ENCODE data around the gene TREML1. TPM values are rescaled to one million over a fixed set of nuclear protein-coding genes. Genes with fewer than 3 reads are reported as not detected.

TREML1 gene
- total RNA-seq, 1 experiment from 2014 or later: not detected

DNA sequence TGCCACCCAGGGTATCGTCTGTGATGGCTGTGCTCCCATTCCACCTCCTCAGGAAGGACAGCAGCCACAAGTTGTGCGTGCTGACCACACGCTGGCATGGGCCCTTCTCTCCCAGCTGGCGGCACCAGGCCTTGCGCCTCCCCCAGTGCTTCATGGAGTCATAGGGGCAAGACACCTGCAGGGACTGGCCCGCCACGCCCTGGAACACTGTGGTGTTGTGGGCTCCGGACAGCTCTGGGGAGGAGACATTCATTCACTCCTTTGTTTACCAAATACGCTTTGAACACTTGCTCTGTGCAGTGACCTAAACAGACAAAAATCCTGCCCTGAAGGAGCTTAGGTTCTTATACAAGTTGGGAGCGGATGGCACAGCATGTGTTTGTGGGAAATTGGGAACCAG, 7.2 kb upstream of the TREML1 start:
- ChIA-PET CTCF (no interaction called here), POLR2A (ENCODE audit: low non-redundant PET) (no interaction called here)
- Histone ChIP-seq H3K9me3 (ENCODE audit: low read depth, low read length, poor library complexity, severe bottlenecking) (no peaks in the 10 kb centered on the region), H3K36me3 (ENCODE audit: insufficient read depth, low read length, poor library complexity, severe bottlenecking) (no peaks in the 10 kb centered on the region), H3K4me1 (ENCODE audit: insufficient read depth, low read length, poor library complexity, severe bottlenecking) (no peaks in the 10 kb centered on the region), H3K27me3 (replicated peaks; ENCODE audit: insufficient read depth, low read depth, low read length, poor library complexity) (no peaks in the 10 kb centered on the region), H3K27ac (ENCODE audit: low read depth, low read length, poor library complexity, severe bottlenecking) (no peak overlapping the region), H3K4me3 (ENCODE audit: low read depth, low read length, poor library complexity, severe bottlenecking) (no peak overlapping the region)
- DNase-seq (ENCODE audit: low spot score): no peak
- BruUV-seq (replicated peaks): no TSS peak
- intact Hi-C loops (cut with micrococcal nuclease; ENCODE audit: unreplicated experiment): no loop called here
- no peak for TF ChIP-seq EZH2 (IDR thresholded peaks at IDR 0.05; ENCODE audit: borderline replicate concordance, low read depth, low read length, poor library complexity, severe bottlenecking)
- TF ChIP-seq, protein P1, sequence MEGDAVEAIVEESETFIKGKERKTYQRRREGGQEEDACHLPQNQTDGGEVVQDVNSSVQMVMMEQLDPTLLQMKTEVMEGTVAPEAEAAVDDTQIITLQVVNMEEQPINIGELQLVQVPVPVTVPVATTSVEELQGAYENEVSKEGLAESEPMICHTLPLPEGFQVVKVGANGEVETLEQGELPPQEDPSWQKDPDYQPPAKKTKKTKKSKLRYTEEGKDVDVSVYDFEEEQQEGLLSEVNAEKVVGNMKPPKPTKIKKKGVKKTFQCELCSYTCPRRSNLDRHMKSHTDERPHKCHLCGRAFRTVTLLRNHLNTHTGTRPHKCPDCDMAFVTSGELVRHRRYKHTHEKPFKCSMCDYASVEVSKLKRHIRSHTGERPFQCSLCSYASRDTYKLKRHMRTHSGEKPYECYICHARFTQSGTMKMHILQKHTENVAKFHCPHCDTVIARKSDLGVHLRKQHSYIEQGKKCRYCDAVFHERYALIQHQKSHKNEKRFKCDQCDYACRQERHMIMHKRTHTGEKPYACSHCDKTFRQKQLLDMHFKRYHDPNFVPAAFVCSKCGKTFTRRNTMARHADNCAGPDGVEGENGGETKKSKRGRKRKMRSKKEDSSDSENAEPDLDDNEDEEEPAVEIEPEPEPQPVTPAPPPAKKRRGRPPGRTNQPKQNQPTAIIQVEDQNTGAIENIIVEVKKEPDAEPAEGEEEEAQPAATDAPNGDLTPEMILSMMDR (conservative IDR thresholded peaks at IDR 0.05; ENCODE audit: low read depth, low read length): no peak

DNA sequence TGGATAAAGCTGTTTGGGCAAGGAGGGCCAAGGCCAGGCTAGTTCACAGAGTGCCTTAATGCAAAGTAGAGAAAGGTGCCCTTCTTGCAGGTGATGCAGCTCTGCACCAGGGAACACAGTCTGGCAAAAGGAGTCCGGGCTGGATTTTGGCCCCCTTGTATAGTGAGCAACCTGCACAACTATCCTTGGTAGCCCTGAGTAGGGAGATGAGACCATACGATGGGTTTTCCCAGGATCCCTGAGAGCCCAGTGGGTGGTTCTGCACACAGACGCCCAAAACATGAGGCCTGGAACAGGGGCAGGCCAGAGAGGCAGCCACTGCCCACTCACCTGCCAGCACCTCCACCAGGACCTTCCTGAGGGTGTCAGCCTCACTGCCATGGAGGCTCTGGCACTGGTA, 6.8 kb upstream of the TREML1 start:
- intact Hi-C loops (cut with micrococcal nuclease; ENCODE audit: unreplicated experiment): no loop called here
- Histone ChIP-seq H3K4me1 (ENCODE audit: insufficient read depth, low read length, poor library complexity, severe bottlenecking) (no peaks in the 10 kb centered on the region), H3K4me3 (ENCODE audit: low read depth, low read length, poor library complexity, severe bottlenecking) (no peak overlapping the region), H3K36me3 (ENCODE audit: insufficient read depth, low read length, poor library complexity, severe bottlenecking) (no peaks in the 10 kb centered on the region), H3K27me3 (replicated peaks; ENCODE audit: insufficient read depth, low read depth, low read length, poor library complexity) (no peaks in the 10 kb centered on the region), H3K9me3 (ENCODE audit: low read depth, low read length, poor library complexity, severe bottlenecking) (no peaks in the 10 kb centered on the region), H3K27ac (ENCODE audit: low read depth, low read length, poor library complexity, severe bottlenecking) (no peak overlapping the region)
- ChIA-PET POLR2A (ENCODE audit: low non-redundant PET) (no interaction called here), CTCF (no interaction called here)
- TF ChIP-seq, protein P1 (conservative IDR thresholded peaks at IDR 0.05; ENCODE audit: low read depth, low read length): no peak
- no peak for TF ChIP-seq EZH2 (IDR thresholded peaks at IDR 0.05; ENCODE audit: borderline replicate concordance, low read depth, low read length, poor library complexity, severe bottlenecking)
- no peak for DNase-seq (ENCODE audit: low spot score)
- BruUV-seq (replicated peaks): no TSS peak

DNA sequence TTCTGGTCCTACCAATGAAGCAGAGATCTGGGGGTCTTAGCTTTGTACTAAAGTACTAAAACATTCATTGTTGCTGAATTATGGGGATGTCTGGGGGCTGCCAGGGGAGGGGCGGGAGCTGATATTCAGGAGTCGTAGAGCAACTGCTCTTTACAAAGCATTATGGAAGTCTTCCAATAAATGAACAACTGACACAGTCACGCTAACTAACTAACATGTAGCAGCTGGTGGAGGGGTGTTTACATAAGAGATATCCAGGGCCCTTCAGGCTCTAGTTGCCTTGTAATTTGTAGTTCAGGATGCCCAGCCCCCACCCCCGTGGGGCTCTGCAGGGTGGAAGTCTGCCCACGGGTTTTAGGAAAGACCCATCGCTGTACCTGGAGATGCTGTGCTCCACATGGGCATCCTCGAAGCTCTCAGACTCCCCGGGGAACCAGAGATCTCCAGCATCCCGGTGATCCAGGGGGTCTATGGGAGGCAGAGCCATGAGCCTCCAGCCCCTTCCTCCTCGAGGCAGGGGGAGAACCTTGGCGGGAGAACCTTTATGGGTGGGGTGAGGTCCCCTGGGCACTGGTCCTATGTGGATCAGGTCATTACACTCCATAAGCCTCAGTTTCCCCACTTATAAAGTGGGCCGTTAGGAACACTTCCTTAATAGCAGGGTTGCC, 5.4 kb upstream of the TREML1 start:
- H3K27ac ChIP-seq (ENCODE audit: low read depth, low read length, poor library complexity, severe bottlenecking): no peak overlapping the region
- no peaks in the 10 kb centered on the region for H3K4me1 ChIP-seq (ENCODE audit: insufficient read depth, low read length, poor library complexity, severe bottlenecking)
- POLR2A ChIA-PET (ENCODE audit: low non-redundant PET): no interaction called here
- intact Hi-C loops (cut with micrococcal nuclease; ENCODE audit: unreplicated experiment): no loop called here
- no peaks in the 10 kb centered on the region for H3K9me3 ChIP-seq (ENCODE audit: low read depth, low read length, poor library complexity, severe bottlenecking)
- H3K36me3 ChIP-seq (ENCODE audit: insufficient read depth, low read length, poor library complexity, severe bottlenecking): no peaks in the 10 kb centered on the region
- H3K27me3 ChIP-seq (replicated peaks; ENCODE audit: insufficient read depth, low read depth, low read length, poor library complexity): no peaks in the 10 kb centered on the region
- CTCF ChIA-PET: interaction anchor here (0.6 kb wide), 1 partner anchor 43 kb away, joined by 5 read pairs; no protein-coding TSS in a partner anchor
- no peak for DNase-seq (ENCODE audit: low spot score)
- no peak for TF ChIP-seq EZH2 (IDR thresholded peaks at IDR 0.05; ENCODE audit: borderline replicate concordance, low read depth, low read length, poor library complexity, severe bottlenecking)
- TF ChIP-seq, protein P1 (conservative IDR thresholded peaks at IDR 0.05; ENCODE audit: low read depth, low read length): no peak
- no peak overlapping the region for H3K4me3 ChIP-seq (ENCODE audit: low read depth, low read length, poor library complexity, severe bottlenecking)
- BruUV-seq (replicated peaks): no TSS peak

All from A673 (cell line).